ENCODE data around the gene GPN2. TPM values are rescaled to one million over a fixed set of nuclear protein-coding genes. Genes with fewer than 3 reads are reported as not detected.

GPN2 gene
- polyA plus RNA-seq, 2 of the 4 experiments (the other 2 are of a cell fraction) = 16.9 to 18.1 TPM

- FAIRE-seq (no peak), DNase-seq (ENCODE audit: low read depth in 1 of 2, low spot score in 1 of 2) (no peak), ATAC-seq (no peak)
- Histone ChIP-seq H3K9me3 (no peaks in the 10 kb centered on the region), H3K4me1 (peaks cover 26% of the 10 kb centered on the region), H3K4me3 (no peak overlapping the region), H3K4me2 (no peak overlapping the region), H3K27ac (no peak overlapping the region)
- CTCF ChIA-PET = interaction anchor here (1.5 kb wide), 1 partner anchor 13 kb away, joined by 4 read pairs; no protein-coding TSS in a partner anchor
- POLR2A ChIA-PET = no interaction called here
- TF ChIP-seq NR3C1 (IDR thresholded peaks at IDR 0.05) = no peak
- TF ChIP-seq ELK1 (IDR thresholded peaks at IDR 0.05; ENCODE audit: low read depth, low read length) = no peak
- no peak for TF ChIP-seq PHF8 (IDR thresholded peaks at IDR 0.05; ENCODE audit: borderline replicate concordance, low read depth)
- no peak for TF ChIP-seq REST (IDR thresholded peaks at IDR 0.05)
- TF ChIP-seq EHMT2 (IDR thresholded peaks at IDR 0.05; ENCODE audit: low read depth) = no peak
- no peak for TF ChIP-seq MAFK (IDR thresholded peaks at IDR 0.05; ENCODE audit: partially characterized antibody)
- no peak for TF ChIP-seq BHLHE40 (IDR thresholded peaks at IDR 0.05; ENCODE audit: low read depth, low read length)
- TF ChIP-seq CTCF (IDR thresholded peaks at IDR 0.05) = no peak
- 42% methylated on average over 2 of the region's 2 CpGs for WGBS (ENCODE audit: missing lambda C conversion rate)
These were observed 22.0 kb upstream of the GPN2 start for GRCh38 chr1:26912147-26912490.

DNA sequence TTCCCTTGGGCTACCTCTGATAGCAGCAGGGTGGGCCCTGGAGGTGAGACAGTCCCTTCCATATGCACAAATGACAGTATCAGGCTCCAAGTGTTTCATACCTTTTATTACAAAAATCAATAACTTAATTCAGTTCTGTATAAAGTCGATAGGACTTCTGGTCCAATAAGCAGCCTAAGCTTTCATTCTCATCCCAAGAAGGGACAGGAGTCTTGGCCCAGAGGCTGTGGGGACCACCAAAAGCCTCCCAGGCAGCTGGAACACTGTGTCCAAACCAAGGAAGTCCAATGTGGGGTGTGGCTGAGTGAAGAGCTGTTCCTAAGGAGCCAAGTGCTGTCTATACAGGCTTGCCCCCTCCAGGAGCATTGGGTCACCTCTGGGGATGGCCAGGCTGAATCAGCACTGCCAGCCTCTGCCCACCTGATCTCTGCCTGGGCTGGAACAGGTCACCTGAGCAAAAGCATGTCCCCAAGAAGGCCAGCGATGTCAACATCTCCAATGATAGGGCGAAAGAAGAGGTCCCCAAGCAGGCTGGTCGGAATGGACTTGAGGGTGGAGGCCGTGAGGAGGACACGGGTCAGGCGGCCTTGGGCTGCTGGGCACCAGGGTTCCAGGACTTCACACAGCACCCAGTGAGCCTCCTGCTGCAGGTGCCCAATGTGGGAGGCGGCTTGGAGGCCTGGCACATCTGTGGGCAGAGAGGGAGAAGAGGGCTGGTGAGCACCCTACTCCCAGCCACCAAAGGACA lies 21.5 kb upstream of the GPN2 start:
- peaks cover 28% of the 10 kb centered on the region for H3K4me1 ChIP-seq
- no peak overlapping the region for H3K4me2 ChIP-seq
- no peaks in the 10 kb centered on the region for H3K9me3 ChIP-seq
- ChIA-PET POLR2A (no interaction called here), CTCF (interaction anchor here (1.5 kb wide), 1 partner anchor 12 kb away, joined by 4 read pairs; no protein-coding TSS in a partner anchor)
- WGBS (ENCODE audit: missing lambda C conversion rate) = 100% methylated on average over 1 of the region's 8 CpGs
- no peak overlapping the region for H3K4me3 ChIP-seq
- no peak for FAIRE-seq
- ATAC-seq = no peak
- TF ChIP-seq HOXB5 (CRISPR knock-in tag; IDR thresholded peaks at IDR 0.05) = no peak
- no peak for TF ChIP-seq FOSB (CRISPR knock-in tag; IDR thresholded peaks at IDR 0.05)
- no peak for TF ChIP-seq KDM1A (IDR thresholded peaks at IDR 0.05; ENCODE audit: low read depth)
- no peak for TF ChIP-seq ESRRA (IDR thresholded peaks at IDR 0.05; ENCODE audit: borderline replicate concordance, low read length)
- no peak for TF ChIP-seq POLR2A (IDR thresholded peaks at IDR 0.05; ENCODE audit: low read length)
- DNase-seq (ENCODE audit: low read depth in 1 of 2, low spot score in 1 of 2) = no peak
- H3K27ac ChIP-seq = no peak overlapping the region

- POLR2A ChIA-PET = no interaction called here
- peaks cover 28% of the 10 kb centered on the region for H3K4me1 ChIP-seq
- no peak overlapping the region for H3K4me3 ChIP-seq
- CTCF ChIA-PET = no interaction called here
- FAIRE-seq = no peak
- H3K9me3 ChIP-seq = no peaks in the 10 kb centered on the region
- H3K27ac ChIP-seq = no peak overlapping the region
- 81% methylated on average over 4 of the region's 4 CpGs for WGBS (ENCODE audit: missing lambda C conversion rate)
- ATAC-seq = no peak
- H3K4me2 ChIP-seq = no peak overlapping the region
- DNase-seq (ENCODE audit: low read depth in 1 of 2, low spot score in 1 of 2) = no peak
- TF ChIP-seq PHF8 (IDR thresholded peaks at IDR 0.05; ENCODE audit: borderline replicate concordance, low read depth) (no peak), HOXB5 (CRISPR knock-in tag; IDR thresholded peaks at IDR 0.05) (no peak), BCL3 (IDR thresholded peaks at IDR 0.05) (no peak), NPAS2 (CRISPR knock-in tag; IDR thresholded peaks at IDR 0.05; ENCODE audit: borderline replicate concordance) (no peak), USF2 (IDR thresholded peaks at IDR 0.05) (no peak), FOSB (CRISPR knock-in tag; IDR thresholded peaks at IDR 0.05) (no peak), CEBPB (IDR thresholded peaks at IDR 0.05) (no peak), JUN (IDR thresholded peaks at IDR 0.05) (no peak), EHF (CRISPR knock-in tag; IDR thresholded peaks at IDR 0.05) (no peak), KDM1A (IDR thresholded peaks at IDR 0.05; ENCODE audit: low read depth) (no peak), PBX3 (IDR thresholded peaks at IDR 0.05) (no peak), MAX (IDR thresholded peaks at IDR 0.05) (no peak), SMC3 (IDR thresholded peaks at IDR 0.05) (no peak)
These were observed 20.5 kb upstream of the GPN2 start for GRCh38 chr1:26910343-26911160.
